Measurements from ENCODE around the gene ITGAE.

GRCh38 chr17:3665834-3666233 is 135.2 kb downstream of the ITGAE start:
- TF ChIP-seq EZH2 (IDR thresholded peaks at IDR 0.05) (no peak), CTCF (IDR thresholded peaks at IDR 0.05) (no peak)
